Sigmoid colon (tissue), 4 donors: ENCODE results near the gene EEFSEC.

ENCODE experiments used
- CTCF ChIP-seq, 4 experiments: fragments of 450-650 bp in 3 of 4; fragments of 200-600 bp in 1 of 4; IDR thresholded peaks; one replicate each; pipeline ENCODE4 v1.5.1; 2016 to 2019; ENCODE audit warnings: antibody characterized with exemption in 4 of 4, mild to moderate bottlenecking in 3 of 4, moderate library complexity in 2 of 4
- EP300 ChIP-seq, 4 donors: sonication (generic); formaldehyde crosslinking; IDR thresholded peaks; one replicate each; pipeline ENCODE4 v1.6.1; 2017; ENCODE audit warnings: antibody characterized with exemption in 4 of 4
- POLR2A ChIP-seq, 2 donors: fragments of 450-650 bp; IDR thresholded peaks; one replicate each; pipeline ENCODE4 v1.6.1; 2016; ENCODE audit warnings: antibody characterized with exemption in 2 of 2, mild to moderate bottlenecking in 2 of 2, moderate library complexity in 2 of 2
- POLR2AphosphoS5 ChIP-seq, 4 donors: sonication (generic); formaldehyde crosslinking; IDR thresholded peaks; one replicate each; pipeline ENCODE4 v1.6.1; 2017; ENCODE audit warnings: antibody characterized with exemption in 4 of 4

DNA sequence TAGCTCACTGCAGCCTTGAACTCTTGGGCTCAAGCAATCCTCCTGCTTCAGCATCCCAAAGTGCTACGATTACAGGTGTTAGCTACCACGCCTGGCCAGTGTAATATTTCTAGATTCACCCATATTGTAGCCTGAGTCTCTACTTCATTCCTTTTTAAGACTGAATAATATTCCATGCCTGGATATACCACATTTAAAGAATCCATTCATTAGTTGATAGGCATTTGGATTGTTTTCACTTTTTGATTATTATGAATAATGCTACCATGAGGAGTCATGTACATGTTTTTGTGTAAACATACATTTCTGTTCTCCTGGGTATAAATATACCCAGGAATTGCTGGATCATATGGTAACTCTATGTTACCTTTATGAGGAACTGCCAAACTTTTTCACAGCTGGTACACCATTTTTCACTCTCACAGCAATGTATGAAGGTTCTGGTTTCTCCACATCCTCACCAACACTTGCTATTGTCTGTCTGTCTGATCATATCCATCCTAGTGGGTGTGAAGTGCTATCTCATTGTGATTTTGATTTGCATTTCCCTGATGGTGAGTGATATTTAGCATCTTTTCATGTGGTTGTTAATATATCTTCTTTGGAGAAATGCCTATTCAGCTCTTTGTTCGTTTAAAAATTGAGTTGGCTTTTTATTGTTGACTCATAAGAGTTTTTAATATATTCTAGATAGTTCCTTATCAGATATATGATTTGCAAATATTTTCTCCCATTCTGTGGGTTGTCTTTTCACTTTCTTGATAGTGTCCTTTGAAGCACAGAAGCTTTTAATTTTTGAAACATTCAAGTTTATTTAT lies 32.6 kb downstream of the EEFSEC start:
- TF ChIP-seq CTCF (IDR thresholded peaks at IDR 0.05) (no peak), POLR2A (IDR thresholded peaks at IDR 0.05) (no peak), POLR2AphosphoS5 (IDR thresholded peaks at IDR 0.05) (no peak), EP300 (IDR thresholded peaks at IDR 0.05) (no peak)
